GM21786 (cell line): Measurements from ENCODE around the gene SCARB1.
"Not testable (repeated sequence)": the region's sequence is repeated elsewhere in the genome, so short reads cannot be mapped to it uniquely, and the experiment has no call there.

Experiments
- ATAC-seq: cut with Tn5 transposase; IDR thresholded peaks from one replicate; pipeline ENCODE4 v1.9.1; 2021; ENCODE audit not compliant: unreplicated experiment

Gene SCARB1

DNA sequence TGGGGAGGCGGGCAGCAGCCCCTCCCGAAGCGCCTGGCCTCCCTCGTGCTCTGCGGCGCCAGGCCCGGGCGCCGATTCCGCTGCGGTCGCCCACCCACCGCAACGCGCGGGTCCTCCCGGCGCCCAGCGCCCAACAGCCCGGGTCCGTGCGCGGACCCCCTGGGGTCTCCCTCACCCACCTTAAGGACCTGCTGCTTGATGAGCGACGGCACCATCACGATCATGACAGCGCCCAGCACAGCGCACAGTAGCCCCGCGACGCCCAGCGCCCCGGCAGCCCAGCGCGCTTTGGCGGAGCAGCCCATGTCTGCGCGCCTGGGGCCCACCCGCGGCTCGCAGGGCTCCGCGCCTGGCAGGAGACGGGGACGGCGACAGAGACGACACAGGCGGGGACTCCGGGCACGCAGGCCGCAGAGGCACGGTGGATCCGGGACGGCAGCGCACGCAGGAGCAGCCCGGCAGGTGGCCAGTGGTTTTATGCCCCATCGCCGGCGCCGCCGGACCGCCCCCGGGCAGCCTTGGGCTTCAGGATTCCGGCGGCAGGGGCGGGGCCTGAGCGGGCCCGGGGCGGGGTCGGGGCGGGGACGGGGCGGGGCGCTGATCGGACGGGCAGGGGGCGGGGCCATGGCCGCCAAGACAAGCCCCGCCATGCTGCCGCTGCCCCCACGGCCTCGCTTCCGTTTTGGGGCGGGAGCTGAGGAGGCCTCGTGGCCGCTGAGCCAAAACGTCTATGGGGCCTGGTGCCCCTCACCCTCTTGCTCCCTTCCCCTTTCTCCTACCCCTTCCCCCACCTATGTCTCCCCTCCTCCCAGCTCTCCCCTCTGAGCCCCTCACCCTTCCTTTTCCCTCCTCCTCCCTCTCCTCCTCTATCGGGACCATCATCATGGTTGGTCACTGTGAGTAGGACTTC, at the start of gene SCARB1:
Gene SCARB1 (minus strand): TSS at position 449 of the 910 bp plus-strand sequence. CDS start 144 bp downstream, at position 305.
- peak; percentile 55 for ATAC-seq

DNA sequence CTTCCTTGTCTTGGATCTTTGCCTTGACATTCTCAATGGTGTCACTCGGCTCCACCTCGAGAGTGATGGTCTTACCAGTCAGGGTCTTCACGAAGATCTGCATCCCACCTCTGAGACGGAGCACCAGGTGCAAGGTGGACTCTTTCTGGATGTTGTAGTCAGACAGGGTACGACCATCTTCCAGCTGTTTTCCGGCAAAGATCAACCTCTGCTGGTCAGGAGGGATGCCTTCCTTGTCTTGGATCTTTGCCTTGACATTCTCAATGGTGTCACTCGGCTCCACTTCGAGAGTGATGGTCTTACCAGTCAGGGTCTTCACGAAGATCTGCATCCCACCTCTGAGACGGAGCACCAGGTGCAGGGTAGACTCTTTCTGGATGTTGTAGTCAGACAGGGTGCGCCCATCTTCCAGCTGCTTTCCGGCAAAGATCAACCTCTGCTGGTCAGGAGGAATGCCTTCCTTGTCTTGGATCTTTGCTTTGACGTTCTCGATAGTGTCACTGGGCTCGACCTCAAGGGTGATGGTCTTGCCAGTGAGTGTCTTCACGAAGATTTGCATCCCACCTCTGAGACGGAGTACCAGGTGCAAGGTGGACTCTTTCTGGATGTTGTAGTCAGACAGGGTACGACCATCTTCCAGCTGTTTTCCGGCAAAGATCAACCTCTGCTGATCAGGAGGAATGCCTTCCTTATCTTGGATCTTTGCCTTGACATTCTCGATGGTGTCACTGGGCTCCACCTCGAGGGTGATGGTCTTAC, 49.0 kb upstream of the SCARB1 start:
- ATAC-seq = not testable (repeated sequence)

DNA sequence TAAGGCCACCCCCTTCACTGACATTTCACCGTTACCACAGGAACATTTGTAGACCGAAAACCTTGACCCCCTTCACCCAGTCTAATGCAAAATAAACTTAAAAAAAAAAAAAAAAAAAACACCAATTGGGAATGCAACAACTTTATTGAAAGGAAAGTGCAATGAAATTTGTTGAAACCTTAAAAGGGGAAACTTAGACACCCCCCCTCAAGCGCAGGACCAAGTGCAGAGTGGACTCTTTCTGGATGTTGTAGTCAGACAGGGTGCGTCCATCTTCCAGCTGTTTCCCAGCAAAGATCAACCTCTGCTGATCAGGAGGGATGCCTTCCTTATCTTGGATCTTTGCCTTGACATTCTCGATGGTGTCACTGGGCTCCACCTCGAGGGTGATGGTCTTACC, 47.9 kb upstream of the SCARB1 start:
- not testable (repeated sequence) for ATAC-seq

GRCh38 chr12:124910561-124911478, 47.2 kb upstream of the SCARB1 start:
- ATAC-seq = no peak

DNA sequence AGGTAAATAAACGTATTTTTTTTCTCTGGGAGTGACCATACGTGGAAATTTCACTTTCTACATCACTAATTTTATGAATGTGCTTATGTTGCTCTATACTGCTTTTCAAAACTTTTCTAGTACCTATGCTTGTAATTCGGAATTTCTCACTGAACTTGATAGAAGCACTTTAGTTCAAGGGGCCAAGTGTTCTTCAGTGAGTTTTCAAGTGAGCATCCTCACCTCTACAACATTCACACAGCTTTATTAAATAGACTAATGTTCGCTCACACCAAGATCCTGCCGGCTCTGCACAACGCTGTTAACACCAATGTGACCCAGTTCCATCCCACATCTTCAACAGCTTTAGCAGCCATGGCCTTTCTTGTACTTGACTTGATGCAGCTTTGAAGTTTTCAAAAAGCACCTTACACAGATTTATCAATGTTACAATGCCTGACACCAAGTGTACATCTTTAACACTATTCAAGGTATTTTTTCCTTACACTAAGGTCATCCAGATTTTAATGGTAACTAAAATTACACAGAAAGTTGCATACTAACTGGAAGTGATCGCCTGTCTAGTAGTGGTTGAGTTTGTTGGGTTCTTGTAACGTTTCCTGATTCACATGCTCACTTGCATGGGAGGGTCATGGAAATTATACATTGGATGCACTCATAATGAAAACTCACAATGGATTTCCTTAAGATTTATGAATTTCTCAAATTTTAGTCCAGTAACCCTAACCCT, 46.3 kb upstream of the SCARB1 start:
- ATAC-seq = no peak

DNA sequence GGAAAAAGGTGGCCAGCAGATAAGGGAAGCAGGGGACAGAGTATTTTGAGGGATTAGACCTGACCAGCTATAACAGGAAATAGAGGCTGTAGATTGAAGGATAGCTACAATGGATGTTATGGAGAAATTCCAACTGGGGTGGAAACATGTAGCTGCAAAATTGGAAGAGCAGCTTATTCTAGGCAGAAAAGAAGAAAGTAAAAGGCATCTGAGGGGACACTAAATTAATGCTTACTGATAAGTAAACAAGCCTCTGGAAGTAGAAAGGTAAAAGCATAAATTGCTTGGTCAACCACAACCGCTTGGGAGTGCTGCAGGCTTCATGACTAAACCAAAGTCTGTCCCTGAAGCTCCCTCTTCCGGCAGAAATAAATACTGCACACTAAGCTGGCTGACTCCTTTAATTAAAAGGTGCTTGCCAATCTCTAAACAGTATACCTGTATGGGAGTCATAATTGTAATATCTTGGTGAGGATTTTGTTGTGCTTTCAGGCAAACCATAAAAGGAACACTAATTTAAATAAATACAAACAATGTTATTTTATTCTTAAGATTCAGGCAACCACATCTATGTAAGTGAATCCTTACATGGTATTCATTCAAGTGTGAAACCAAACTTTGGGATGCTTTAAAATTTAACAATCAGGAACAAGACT, 43.1 kb upstream of the SCARB1 start:
- peak; percentile 62 for ATAC-seq

DNA sequence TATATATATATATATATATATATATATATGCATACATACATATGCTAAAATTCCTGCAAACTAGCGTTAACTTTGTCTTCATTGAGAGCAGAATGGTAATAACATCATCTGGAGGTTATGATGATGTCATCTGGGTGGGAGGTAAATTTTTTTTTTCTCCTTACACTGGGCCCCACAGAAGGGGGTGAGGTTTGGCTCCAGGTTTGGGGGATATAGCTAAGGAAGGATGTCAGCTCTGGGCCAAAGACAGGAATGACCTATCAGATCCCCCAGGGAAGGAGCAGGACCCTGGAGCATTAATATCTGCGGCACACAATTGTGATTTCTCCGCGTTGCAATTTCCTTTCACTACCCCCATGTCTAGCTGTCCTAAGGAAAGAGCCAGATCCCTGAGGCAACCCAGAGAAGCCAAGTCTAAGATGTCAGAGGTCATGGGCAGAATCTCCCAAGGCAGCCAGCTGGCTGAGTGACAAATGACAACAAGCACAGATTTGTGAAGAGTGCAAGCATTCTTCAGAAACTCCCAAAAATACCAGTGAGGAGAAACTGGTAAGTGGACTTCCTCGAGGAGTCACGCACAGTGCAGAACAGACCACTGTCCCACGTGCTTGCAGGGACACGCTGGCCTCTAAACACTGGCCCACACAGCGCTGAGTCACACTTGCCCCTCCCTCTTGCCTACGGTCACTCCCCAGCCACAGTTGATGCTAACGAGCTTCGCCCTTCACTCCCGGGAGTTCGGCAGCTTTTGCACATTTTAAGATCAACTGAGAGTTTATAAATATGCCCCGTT, 40.8 kb upstream of the SCARB1 start:
- ATAC-seq = no peak

- peak; percentile 33 for ATAC-seq
Observed at GRCh38 chr12:124902916-124903315, 39.3 kb upstream of the SCARB1 start.

GRCh38 chr12:124901003-124901402, 37.3 kb upstream of the SCARB1 start:
- no peak for ATAC-seq

DNA sequence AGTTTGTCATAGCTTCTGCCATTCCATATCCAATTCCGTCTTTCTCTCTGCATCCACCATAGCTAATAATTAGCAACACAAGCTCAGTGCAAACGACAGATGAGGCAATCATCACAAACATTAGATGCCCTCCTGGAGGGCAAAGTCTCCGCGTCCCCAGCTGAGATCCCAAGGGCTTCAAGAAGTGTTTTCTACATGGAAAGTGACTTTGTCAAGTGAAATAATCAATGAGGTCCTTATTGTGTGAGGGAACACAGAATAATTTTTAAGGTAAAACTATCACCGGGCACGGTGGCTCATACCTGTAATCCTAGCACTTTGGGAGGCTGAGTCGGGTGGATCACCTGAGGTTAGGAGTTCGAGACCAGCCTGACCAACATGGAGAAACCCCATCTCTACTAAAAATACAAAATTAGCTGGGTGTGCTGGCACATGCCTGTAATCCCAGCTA, 36.7 kb upstream of the SCARB1 start:
- ATAC-seq = not testable (repeated sequence)

- no peak for ATAC-seq
Observed at GRCh38 chr12:124898923-124899294, 35.2 kb upstream of the SCARB1 start.

- ATAC-seq = no peak
Observed at GRCh38 chr12:124898200-124898922, 34.7 kb upstream of the SCARB1 start.

- no peak for ATAC-seq
Observed at GRCh38 chr12:124896461-124896860, 32.8 kb upstream of the SCARB1 start.

DNA sequence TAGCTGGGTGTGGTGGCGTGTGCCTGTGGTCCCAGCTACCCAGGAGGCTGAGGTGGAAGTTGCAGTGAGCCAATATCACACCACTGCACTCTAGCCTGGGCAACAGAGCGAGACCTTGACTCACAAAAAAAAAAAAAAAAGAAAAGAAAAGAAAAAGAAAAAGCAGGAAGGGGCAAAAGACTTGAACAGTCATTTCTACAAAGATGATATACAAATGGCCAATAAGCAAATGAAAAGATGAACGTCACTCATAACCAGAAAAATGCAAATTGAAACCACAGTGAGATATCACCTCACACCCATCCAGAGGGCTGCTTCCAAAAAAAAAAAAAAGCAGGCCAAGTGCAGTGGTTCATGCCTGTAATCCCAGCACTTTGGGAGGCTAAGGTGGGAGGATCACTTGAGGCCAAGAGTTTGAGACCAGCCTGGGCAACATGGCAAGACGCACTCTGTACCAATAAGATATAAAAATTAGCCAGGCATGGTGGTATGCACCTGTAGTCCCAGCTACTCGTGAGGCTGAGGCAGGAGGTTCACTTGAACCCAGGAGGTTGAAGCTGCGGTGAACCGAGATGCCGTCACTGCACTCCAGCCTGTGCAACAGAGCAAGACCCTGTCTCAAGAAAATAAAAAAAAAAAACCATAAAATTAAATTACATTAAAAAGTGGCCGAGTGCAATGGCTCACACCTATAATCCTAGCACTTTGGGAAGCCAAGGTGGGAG, 30.3 kb upstream of the SCARB1 start:
- ATAC-seq = peak; percentile 57

DNA sequence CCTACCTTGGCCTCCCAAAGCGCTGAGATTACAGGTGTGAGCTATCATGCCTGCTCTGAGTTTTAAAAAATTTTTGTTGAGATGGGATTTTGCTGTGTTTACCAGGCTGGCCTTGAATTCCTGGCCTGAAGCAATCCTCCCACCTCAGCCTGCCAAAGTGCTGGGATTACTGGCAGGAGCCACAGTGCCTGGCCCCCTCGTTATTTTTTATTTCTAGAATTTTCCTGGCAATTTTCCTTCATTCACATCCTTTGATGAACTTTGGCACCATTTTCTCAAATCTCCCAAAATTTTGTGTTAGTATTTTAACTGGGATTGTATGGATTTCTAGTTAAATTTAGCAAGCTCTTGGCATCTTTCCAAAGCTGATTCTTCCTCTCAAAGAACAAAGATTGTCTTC, 24.6 kb upstream of the SCARB1 start:
- ATAC-seq = no peak

GRCh38 chr12:124887766-124888165, 24.1 kb upstream of the SCARB1 start:
- ATAC-seq = not testable (repeated sequence)

GRCh38 chr12:124884587-124885438, 21.1 kb upstream of the SCARB1 start:
- ATAC-seq = peak; percentile 94
